HL-60 (cell line): Measurements from ENCODE around the gene IFIT2.

Source experiments
- CTCF ChIP-seq: IDR thresholded peaks from one replicate; pipeline ENCODE4 v1.5.1; 2011; ENCODE audit warnings: low read length, control low read depth, inconsistent platforms; ENCODE audit not compliant: insufficient read depth
- GABPA ChIP-seq: IDR thresholded peaks from 2 replicates; pipeline ENCODE4 v1.6.1; 2012; ENCODE audit warnings: low read depth
- POLR2AphosphoS5 ChIP-seq: IDR thresholded peaks from 2 replicates; pipeline ENCODE4 v1.6.1; 2012; ENCODE audit warnings: low read depth
- REST ChIP-seq: IDR thresholded peaks from 2 replicates; pipeline ENCODE4 v1.6.1; 2012; ENCODE audit warnings: low read depth; ENCODE audit not compliant: insufficient replicate concordance

- TF ChIP-seq POLR2AphosphoS5 = no peak
- no peak for TF ChIP-seq CTCF
- TF ChIP-seq GABPA = no peak
- TF ChIP-seq REST = no peak
These were observed 28.8 kb downstream of the IFIT2 start for GRCh38 chr10:89330537-89331212.
